ENCODE results near the gene AGMO. TPM values are rescaled to one million over a fixed set of nuclear protein-coding genes. Genes with fewer than 3 reads are reported as not detected.

Gene AGMO
- polyA plus RNA-seq, 1 donor (not counting 4 experiments of a cell fraction or from before 2014, with no cell fraction given), result not detected

- no peaks in the 10 kb centered on the region for H4K20me1 ChIP-seq (ENCODE audit: control insufficient read depth, extremely low read depth, insufficient read depth, low read length)
- no peak overlapping the region for H3K4me3 ChIP-seq (ENCODE audit: control insufficient read depth in 2 of 3, extremely low read depth in 1 of 3, insufficient read depth in 2 of 3, low read depth in 1 of 3, low read length in 3 of 3)
- no peak for FAIRE-seq
- TF ChIP-seq CTCF (optimal IDR thresholded peaks at IDR 0.05 in 1 of 3, IDR thresholded peaks at IDR 0.05 in 1 of 3, conservative IDR thresholded peaks at IDR 0.05 in 1 of 3; ENCODE audit: extremely low read depth in 1 of 3, insufficient read depth in 2 of 3, low read length in 3 of 3) (no peak), EZH2 (IDR thresholded peaks at IDR 0.05; ENCODE audit: low read length) (no peak)
- dilution Hi-C loops (cut with MboI; ENCODE audit: extremely low pct_ligation_motif_present, low sequenced_read_pairs), result no loop called here
- H3K9me1 ChIP-seq (ENCODE audit: control insufficient read depth, extremely low read depth, insufficient read depth, low read length), result no peaks in the 10 kb centered on the region
- no peaks in the 10 kb centered on the region for H3K79me2 ChIP-seq (ENCODE audit: control insufficient read depth, insufficient read depth, low read length)
- no peak overlapping the region for H3K4me2 ChIP-seq (ENCODE audit: control insufficient read depth, extremely low read depth, insufficient read depth, low read depth, low read length)
- no peaks in the 10 kb centered on the region for H3K27me3 ChIP-seq (ENCODE audit: control insufficient read depth, extremely low read depth, insufficient read depth, low read length)
- no peak for DNase-seq (ENCODE audit: low read depth, low spot score)
- H3K9ac ChIP-seq (ENCODE audit: control insufficient read depth, extremely low read depth, insufficient read depth, low read length), result no peak overlapping the region
- no peaks in the 10 kb centered on the region for H3K36me3 ChIP-seq (ENCODE audit: control insufficient read depth in 2 of 2, extremely low read depth in 1 of 2, insufficient read depth in 2 of 2, low read length in 2 of 2)
- H3K9me3 ChIP-seq (ENCODE audit: control insufficient read depth, low read depth, low read length), result no peaks in the 10 kb centered on the region
- H2AFZ ChIP-seq (ENCODE audit: control insufficient read depth, low read length), result no peak overlapping the region
- no peaks in the 10 kb centered on the region for H3K4me1 ChIP-seq (ENCODE audit: control insufficient read depth, extremely low read depth, insufficient read depth, low read length)
- no peak overlapping the region for H3K27ac ChIP-seq (ENCODE audit: control insufficient read depth, insufficient read depth, low read length)
These were observed 277.4 kb downstream of the AGMO start for GRCh38 chr7:15284396-15284795.

GRCh38 chr7:15280078-15280733 is 281.6 kb downstream of the AGMO start:
- Histone ChIP-seq H3K36me3 (ENCODE audit: control insufficient read depth in 2 of 2, extremely low read depth in 1 of 2, insufficient read depth in 2 of 2, low read length in 2 of 2) (no peaks in the 10 kb centered on the region), H3K79me2 (ENCODE audit: control insufficient read depth, insufficient read depth, low read length) (no peaks in the 10 kb centered on the region), H3K4me1 (ENCODE audit: control insufficient read depth, extremely low read depth, insufficient read depth, low read length) (no peaks in the 10 kb centered on the region), H3K9ac (ENCODE audit: control insufficient read depth, extremely low read depth, insufficient read depth, low read length) (no peak overlapping the region), H3K27ac (ENCODE audit: control insufficient read depth, insufficient read depth, low read length) (no peak overlapping the region), H3K9me1 (ENCODE audit: control insufficient read depth, extremely low read depth, insufficient read depth, low read length) (no peaks in the 10 kb centered on the region), H3K27me3 (ENCODE audit: control insufficient read depth, extremely low read depth, insufficient read depth, low read length) (no peaks in the 10 kb centered on the region), H2AFZ (ENCODE audit: control insufficient read depth, low read length) (no peak overlapping the region), H3K9me3 (ENCODE audit: control insufficient read depth, low read depth, low read length) (no peaks in the 10 kb centered on the region), H3K4me3 (ENCODE audit: control insufficient read depth in 2 of 3, extremely low read depth in 1 of 3, insufficient read depth in 2 of 3, low read depth in 1 of 3, low read length in 3 of 3) (no peak overlapping the region), H3K4me2 (ENCODE audit: control insufficient read depth, extremely low read depth, insufficient read depth, low read depth, low read length) (no peak overlapping the region), H4K20me1 (ENCODE audit: control insufficient read depth, extremely low read depth, insufficient read depth, low read length) (no peaks in the 10 kb centered on the region)
- dilution Hi-C loops (cut with MboI; ENCODE audit: extremely low pct_ligation_motif_present, low sequenced_read_pairs), result no loop called here
- DNase-seq (ENCODE audit: low read depth, low spot score) (no peak), FAIRE-seq (no peak)
- no peak for TF ChIP-seq CTCF (optimal IDR thresholded peaks at IDR 0.05 in 1 of 3, IDR thresholded peaks at IDR 0.05 in 1 of 3, conservative IDR thresholded peaks at IDR 0.05 in 1 of 3; ENCODE audit: extremely low read depth in 1 of 3, insufficient read depth in 2 of 3, low read length in 3 of 3)
- no peak for TF ChIP-seq EZH2 (IDR thresholded peaks at IDR 0.05; ENCODE audit: low read length)

Data from keratinocyte (primary cell).